GM18873 (cell line): ENCODE measurements around the gene TVP23A.
"Not testable (repeated sequence)": the region's sequence is repeated elsewhere in the genome, so short reads cannot be mapped to it uniquely, and the experiment has no call there.

ENCODE experiments used
- ATAC-seq: cut with Tn5 transposase; IDR thresholded peaks from one replicate; pipeline ENCODE4 v1.9.1; 2021; ENCODE audit warnings: mild to moderate bottlenecking, moderate library complexity, moderate number of reproducible peaks; ENCODE audit not compliant: unreplicated experiment, low FRiP score

TVP23A gene

DNA sequence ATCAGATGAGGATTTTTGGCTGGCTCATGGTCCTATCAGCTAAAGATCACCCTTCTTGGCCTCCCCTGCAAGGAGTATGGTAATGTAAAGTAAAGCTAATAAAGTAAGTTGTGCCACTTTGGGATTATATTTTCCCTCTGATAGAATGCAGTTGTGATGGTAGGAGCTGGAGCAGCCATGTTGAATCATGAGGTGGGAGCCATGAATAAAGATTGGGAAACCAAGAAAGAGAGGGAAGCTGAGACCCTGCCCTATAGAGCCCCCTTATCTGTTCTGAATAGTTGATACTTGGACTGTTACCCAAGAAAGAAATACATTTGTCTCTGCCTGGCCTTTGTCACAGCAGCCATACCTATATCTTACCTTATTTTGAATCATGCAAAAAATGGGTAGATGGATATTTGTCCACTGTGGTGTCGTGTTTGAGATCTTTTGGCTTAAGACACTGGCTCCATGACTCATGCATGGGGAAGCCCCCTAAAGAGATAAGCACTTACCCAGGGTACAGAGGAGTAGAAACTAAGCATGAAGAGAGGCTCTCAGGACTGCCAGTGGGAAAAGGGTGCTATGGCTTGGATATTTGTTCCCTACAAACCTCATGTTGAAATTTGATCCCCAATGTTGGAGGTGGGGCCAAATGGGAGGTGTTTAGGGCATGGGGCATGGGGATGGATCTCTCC, 17.7 kb upstream of the TVP23A start:
- ATAC-seq, result no peak

DNA sequence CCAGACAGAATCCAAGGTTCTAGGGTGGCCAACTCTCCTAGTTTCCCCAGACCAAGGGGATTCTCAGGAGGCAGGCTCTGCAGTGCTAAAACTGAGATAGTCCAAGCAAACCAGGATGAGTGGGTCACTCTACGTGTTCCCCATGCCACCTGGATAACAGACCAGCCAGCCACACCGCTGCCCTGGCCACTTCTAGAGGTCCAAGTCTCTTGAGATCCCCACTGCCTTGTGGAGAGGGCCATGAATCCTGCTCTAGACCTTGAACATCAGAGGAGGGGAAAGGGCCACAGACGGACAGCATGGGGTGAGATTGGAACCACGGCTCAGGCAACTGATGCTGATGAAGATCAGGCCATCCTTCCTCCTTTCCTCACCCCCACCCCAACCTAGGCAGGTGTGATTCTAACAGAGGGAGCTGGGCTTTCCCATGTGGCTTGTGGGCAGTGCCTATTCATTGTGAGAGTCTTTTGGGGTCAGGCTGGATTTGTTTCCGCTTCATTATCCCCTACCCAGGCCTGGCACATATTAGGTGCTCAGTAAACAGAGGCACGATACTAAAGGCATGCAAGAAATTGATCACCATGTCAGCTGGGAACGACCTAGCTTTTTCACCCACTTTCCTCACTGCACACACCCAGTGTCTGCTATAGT, 16.8 kb upstream of the TVP23A start:
- ATAC-seq, result no peak

DNA sequence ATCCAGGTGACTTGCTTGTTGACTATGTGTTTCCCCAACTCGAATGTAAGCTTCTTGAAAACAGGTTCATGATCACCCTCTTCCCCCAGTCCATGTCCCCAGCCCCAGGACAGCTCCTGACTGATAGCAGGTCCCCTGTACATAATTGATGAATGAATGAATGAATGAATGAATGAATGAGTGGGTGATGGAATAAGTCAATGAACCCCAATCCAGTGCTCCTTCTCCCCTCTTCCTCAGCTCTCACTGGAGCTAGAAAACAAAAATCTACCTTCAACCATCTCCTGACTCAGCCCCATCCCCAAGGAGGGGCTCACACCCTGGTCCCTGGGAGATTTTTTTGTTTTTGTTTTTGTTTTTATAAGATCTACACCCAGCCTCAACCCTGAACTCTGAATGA, 16.2 kb upstream of the TVP23A start:
- no peak for ATAC-seq

DNA sequence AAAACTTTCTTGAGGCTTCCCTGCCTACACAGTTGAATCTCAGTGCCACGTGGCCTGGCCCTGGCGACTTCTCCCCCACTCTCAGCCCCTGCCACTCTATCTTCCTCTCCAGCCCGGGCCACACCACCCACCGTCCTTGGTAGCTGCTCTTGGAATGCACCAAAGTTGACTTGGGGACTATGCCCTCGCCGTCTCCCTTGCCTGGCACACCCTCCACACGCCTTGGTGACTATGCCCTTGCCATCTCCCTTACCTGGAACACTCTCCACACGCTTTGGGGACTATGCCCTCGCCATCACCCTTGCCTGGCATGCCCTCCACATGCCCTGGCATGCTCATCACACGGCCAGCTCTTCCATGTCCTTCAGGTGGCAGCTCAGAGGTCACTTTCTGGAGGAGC, 15.5 kb upstream of the TVP23A start:
- ATAC-seq, result no peak

DNA sequence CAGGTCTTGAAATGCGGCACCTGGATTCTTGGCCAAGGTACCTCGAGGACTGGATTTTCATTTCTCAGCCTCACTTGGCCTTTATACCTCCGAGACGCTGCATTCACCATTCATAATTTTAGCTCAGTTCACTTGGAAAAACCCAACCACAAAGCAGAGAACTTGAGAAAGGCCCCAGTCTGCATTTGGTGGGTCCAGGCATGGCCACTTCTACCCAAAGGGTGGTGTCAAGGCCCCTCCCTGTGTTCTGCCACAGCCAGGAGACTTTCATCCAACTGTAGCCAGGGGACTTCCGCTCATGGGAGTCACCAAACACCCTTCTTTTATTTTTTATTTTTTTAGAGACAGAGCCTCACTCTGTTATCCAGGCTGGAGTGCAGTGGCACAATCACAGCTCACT, 14.7 kb upstream of the TVP23A start:
- ATAC-seq, result no peak

DNA sequence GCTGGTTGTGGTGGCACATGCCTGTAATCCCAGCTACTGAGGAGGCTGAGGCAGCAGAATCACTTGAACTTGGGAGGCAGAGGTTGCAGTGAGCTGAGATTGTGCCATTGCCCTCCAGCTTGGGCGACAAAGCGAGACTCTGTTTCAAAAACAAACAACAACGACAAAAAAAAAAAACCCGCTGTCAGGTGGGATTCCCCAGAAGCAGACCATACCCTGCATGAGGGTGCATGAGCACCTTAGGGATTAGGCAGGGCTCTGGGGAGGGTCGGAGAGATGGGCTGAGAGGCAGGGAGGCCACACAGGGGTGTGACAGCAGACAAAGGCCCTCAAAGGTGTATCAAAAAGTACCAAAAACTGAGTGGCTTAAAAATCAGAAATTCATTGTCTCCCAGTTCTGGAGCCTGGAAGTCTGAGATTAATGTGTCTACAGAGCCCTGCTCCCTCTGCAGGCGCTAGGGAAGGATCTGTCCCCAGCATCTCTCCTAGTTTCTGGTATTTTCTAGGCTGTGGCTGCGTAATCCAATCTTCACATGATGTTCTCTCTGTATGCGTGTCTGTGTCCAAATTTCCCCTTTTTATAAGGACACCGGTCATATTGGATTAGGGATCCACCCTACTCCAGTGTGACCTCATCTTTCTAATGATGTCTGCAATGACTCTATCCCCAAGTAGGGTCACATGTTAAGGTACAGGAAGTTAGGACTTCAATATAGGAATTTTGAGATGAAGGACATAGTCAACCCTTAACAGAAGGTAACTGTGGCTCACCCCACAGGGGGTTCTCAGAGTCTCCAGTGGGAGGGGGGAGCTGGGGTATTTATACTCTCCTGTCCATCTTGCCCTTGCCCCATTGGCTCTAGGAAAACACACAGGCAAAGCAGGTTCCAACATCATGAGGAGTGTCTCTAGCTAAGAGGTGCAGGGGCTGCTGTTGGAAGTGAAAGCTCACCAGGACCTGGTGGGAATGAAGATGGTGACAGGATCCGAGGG, 13.6 kb upstream of the TVP23A start:
- no peak for ATAC-seq

DNA sequence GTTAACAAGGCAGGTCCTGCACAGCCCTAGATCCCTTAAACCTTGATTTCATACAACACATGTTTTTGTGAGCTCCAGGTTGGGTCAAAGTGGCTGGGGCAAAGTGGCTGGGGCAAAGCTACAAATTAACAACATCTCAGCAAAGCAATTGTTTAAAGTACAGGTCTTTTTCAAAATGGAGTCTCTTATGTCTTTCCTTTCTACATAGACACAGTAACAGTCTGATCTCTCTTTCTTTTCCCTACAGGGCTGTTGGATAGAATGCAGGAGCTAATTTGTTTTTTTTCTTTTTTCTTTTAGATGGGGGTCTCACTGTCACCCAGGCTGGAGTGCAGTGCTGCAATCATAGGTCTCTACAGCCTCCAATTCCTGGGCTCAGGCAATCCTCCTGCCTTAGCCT, 11.6 kb upstream of the TVP23A start:
- not testable (repeated sequence) for ATAC-seq

DNA sequence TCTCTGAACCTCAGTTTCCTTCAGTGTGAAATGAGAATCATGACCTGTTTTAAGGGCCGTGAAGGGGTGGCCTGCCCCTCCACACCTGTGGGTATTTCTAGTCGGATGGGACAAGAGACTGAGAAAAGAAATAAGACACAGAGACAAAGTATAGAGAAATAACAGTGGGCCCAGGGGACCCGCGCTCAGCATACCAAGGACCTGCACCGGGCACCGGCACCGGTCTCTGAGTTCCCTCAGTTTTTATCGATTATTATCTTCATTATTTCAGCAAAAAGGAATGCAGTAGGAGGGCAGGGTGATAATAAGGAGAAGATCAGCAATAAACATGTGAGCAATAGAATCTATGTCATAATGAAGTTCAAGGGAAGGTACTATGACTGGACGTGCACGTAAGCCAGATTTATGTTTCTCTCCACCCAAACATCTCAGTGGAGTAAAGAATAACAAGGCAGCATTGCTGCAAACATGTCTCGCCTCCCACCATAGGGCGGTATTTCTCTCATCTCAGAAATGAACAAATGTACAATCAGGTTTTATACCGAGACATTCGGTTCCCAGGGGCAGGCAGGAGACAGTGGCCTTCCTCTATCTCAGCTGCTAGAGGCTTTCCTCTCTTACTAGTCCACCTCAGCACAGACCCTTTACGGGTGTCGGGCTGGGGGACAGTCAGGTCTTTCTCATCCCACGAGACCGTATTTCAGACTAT, 10.9 kb upstream of the TVP23A start:
- not testable (repeated sequence) for ATAC-seq

DNA sequence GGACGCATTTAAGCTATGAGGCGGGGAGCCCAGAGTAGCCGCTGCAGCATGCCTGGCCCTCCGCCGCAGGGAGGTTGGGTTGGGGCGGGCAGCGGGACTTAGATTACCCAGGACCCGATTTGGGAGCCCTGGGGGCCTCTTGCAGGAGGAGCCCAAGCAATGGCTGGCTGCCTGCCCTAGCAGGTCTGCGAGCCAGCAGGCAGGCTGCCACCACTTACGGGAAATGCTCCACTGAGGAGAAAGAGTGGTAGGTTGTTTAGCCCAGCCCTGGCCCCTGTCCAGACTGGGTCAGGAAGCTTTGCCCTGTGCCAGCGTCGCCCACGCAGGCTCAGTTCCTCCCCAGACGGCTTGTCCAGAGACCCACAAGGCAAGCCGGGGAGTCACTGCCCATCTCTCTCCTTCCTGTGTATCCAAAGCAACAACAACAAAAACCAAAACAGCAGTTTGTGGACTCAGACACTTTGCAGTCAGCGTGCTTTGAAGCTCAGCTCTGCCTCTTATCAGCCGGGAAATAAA, 10.3 kb upstream of the TVP23A start:
- no peak for ATAC-seq

DNA sequence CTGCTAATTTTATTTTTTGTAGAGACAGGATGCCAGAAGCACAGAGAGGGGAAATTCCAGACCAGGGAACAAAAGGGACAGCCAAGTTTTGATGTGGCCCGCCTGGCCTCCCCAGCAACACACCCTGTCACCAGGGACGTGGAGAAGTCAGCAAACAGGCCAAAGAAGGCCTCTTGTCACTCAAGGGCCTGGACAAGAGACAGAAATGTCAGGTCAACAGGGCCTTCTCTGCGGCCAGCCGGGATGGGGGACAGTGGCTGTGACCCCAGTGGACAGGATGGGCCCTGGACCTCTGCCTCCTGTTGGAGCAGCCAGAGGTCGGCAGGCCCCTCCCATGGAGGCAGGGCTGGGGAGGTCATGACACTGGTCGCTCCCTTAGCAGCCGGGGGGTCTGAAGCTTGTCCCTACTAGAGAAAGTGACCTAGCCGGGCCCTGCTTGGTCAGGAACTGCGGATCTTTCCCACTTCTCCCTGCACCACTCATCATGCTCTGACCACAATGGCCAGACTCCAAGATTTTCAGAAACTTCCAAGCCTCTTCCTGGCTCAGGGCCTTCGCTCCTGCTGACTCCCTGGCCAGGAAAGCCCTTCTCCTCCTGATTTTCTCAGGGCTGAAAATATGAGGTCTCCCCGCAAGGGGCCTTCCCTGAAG, 9.2 kb upstream of the TVP23A start:
- no peak for ATAC-seq

DNA sequence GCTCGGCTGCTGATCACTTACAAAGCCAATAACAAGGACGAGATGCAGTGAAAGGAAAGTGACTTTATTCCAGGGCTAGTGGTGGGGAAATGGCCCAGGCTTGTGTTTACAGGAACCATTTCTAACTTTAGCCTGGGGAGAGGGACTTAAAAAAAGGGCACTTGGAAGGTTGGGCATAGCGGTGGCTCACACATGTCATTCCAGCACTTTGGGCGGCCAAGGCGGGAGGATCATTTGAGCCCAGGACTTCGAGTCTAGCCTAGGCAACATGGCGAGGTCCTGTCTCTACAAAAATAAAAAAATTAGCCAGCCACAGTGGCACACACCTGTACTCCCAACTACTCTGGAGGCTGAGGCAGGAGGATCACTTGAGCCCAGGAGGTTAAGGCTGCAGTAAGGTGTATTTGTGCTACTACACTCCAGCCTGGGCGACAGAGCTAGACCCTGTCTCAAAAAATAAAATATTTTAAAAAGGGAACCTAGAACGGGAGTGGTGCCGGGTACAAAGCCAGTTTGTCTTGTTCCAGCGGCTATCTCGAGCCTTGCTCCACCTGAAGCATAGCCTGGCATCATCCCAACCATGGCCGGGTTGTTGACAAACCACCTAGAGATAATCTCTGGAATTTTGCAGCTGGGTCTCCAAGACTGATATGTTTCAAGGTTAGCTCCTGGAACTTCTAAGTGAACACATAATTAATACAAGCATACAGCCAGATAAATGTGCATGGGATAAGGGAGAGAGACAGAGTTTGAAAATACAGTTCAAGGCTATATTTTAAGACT, 5.7 kb upstream of the TVP23A start:
- ATAC-seq, result no peak

DNA sequence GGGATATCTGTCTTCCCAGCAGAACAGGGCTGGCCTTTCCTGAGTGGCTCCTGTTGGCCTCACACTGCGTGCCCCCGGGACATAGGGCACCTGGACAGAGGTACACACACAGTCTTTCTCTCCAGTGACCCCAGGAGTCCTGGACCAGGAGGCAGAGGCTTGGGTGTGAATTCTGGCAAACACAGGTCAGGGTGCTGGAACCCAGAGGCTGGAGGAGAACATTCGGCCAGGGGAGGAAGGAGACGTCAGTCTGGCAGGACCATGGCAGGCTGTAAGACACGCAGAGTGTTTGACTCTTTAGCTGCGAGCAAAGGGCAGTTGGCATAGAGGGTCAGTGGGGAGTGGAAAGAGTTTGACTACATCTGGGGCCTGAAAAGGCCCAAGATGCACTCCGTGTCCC, 4.1 kb upstream of the TVP23A start:
- ATAC-seq, result no peak

DNA sequence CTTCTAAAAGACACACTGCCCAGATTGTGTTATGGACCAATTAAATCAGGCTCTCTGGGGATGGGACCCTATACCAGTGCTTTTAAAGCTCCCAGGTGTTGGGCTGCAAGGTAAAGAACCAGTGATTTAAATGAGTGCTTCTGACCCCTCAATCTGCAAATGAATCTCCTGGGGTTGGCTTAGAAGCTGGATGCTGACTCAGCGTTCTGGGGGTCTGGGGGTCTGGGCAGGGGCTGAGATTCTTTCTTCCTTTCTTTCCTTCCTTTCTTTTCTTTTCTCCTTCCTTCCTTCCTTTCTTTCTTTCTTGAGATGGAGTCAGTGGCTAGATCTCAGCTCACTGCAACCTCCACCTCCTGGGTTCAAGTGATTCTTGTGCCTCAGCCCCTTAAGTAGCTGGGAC, 2.0 kb upstream of the TVP23A start:
- ATAC-seq, result no peak

DNA sequence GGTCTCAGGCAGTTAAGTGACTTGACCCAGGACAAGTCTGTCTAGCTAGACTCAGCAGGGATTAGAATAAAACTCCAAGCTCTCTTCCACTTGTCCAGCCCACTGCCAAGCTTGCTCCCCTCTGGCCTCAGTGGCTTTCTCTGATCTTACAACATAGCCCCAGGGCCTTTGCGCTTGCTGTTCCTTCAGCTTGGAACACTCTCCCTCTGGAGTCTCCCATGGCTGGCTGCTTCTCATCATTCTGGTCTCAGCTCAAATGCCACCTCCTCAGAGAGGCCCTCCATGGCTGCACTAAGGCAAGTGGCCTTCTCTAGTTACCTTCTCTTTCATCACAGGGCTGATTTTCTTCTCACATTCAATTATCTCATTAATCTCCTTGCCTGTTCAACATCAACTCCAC, 1.1 kb downstream of the TVP23A start:
- no peak for ATAC-seq

DNA sequence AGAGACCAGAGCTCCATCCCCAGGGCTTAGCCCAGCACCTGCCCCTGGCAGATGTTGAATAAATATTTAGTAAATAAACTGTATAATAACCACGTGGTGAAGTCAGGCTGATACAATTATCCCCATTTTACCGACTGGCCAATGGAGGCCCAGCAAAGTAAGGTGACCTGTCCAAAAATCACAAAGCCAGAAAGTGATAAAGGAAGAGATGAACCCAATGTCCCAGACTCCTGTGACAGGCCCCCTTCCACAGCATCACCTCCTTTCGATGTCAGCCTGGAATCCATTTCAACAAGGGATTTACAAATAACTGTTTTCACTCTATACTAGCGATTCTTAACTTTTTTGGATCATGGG, 5.5 kb downstream of the TVP23A start:
- no peak for ATAC-seq

DNA sequence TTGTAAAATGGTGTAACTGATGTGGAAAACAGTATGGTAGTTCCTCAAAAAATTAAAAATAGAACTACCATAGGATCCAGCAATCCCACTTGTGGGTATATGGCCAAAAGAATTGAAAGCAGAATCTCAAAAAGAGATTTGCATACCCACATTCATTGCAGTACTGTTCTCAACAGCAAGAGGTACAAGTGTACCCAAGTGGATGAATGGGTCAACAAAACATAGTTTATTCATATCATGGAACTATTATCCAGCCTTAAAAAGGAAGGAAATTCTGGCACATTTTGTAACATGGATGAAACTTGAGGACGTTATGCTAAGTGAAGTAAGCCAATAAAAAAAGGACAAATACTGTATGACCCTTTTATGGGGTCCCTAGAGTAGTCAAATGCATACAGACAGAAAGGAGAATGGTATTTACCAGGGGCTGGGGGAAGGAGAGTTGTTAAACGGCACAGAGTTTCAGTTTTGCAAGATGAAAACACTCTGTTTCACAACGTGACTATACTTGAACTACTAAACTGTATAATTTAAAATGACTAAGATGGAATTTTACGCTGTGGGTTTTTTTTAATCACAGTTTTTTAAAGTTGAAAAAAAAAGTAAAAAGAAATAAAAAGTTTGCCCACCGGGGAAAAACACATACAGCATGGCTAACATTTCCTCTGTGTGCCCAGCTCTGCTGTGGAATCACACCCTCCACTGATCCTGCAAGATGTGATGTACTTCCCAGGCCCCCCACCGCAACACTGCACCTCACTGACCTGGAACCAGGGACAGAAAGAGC, 6.1 kb downstream of the TVP23A start:
- peak; percentile 46 for ATAC-seq

DNA sequence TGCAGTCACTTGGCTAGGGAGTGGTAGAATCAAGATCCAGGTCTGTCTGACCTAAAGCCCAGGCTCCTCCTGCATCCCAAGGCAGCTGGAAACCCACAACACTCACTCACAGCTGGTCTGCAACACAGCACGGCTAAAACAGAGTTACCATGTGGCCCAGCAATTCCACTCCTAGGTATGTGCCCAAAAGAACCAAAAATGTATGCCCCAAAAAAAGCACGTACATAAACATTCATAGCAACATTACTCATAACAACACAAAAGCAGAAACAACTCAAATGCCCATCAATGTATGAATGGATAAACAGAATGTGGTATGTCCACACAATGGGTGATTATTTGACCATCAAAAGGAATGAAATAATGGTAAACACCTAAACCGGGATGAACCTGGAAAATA, 8.9 kb downstream of the TVP23A start:
- no peak for ATAC-seq

DNA sequence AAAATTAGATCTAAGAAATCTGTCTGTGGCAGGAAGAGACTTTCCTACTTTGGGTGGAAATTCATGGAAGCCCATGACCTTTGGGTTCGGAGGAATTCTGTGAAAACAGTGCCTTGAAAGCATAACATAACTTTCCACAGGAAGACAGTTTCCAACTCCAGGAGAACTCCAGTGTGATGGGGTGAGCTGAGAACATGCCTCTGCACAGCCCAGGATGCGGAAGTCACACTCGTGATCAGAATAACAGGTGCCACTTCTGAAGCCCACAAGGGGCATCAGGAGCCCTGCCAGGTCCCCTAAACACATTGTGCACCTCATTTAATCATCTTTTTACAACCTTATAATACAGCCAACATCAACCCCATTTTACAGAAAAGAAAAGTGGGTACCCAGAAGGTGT, 9.7 kb downstream of the TVP23A start:
- no peak for ATAC-seq

DNA sequence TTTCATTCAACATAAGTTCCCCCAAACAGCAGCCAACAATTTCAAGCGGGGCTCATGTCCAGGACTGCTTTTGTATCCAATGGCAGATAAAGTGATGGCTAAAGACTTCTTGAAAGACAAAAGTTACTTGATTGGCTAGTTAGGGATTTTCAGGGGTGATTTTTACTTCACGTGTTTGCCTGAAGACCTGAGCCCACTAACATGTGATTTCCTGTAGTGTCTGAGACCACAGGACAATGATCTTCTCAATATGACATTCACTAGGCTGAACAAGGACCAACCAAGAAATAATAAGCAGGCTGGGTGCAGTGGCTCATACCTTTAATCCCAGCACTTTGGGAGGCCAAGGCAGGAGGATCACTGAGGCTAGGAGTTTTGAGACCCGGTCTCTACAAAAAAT, 10.4 kb downstream of the TVP23A start:
- no peak for ATAC-seq
